ENCODE data around the gene CCDC174.

DNA sequence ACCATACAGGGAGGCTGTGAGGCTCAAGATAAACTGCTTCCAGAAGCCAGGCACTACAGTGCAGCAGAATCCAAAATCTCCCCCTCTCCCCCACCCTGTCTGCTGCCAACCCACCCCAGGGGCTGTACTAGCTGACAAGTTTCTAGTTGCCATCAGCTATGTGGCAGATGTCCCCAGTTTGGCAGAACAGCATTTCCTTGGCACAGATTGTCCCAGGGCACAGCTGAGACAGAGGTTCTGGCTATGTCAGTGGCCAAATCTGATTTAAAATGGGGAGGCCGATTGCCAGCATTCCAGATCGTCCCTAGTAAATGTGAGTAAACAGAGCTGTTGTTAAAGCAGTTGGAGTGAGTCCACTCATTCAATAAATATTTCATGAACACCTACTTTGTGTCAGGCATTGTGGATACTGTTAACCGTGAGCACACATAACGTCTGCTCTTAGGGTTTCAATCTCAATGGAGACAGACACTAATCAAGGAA is 28.0 kb upstream of the CCDC174 start:
- TF ChIP-seq, protein P1, sequence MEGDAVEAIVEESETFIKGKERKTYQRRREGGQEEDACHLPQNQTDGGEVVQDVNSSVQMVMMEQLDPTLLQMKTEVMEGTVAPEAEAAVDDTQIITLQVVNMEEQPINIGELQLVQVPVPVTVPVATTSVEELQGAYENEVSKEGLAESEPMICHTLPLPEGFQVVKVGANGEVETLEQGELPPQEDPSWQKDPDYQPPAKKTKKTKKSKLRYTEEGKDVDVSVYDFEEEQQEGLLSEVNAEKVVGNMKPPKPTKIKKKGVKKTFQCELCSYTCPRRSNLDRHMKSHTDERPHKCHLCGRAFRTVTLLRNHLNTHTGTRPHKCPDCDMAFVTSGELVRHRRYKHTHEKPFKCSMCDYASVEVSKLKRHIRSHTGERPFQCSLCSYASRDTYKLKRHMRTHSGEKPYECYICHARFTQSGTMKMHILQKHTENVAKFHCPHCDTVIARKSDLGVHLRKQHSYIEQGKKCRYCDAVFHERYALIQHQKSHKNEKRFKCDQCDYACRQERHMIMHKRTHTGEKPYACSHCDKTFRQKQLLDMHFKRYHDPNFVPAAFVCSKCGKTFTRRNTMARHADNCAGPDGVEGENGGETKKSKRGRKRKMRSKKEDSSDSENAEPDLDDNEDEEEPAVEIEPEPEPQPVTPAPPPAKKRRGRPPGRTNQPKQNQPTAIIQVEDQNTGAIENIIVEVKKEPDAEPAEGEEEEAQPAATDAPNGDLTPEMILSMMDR (IDR thresholded peaks at IDR 0.05): no peak
- TF ChIP-seq POLR2A (IDR thresholded peaks at IDR 0.05): no peak

Data from testis (tissue), 2 donors.